HG02588 (cell line): ENCODE data around the gene TMEM245.
"Not testable (repeated sequence)": the region's sequence is repeated elsewhere in the genome, so short reads cannot be mapped to it uniquely, and the experiment has no call there.

Experiments used
- ATAC-seq: cut with Tn5 transposase; IDR thresholded peaks from one replicate; pipeline ENCODE4 v1.9.1; 2021; ENCODE audit warnings: mild to moderate bottlenecking, moderate library complexity; ENCODE audit not compliant: unreplicated experiment

TMEM245 gene

GRCh38 chr9:109072133-109072692 is 47.5 kb downstream of the TMEM245 start:
- ATAC-seq: no peak

- ATAC-seq: no peak
Observed at GRCh38 chr9:109068764-109069163, 51.0 kb downstream of the TMEM245 start.

GRCh38 chr9:109064963-109065702 is 54.6 kb downstream of the TMEM245 start:
- no peak for ATAC-seq

GRCh38 chr9:109063760-109064159 is 56.0 kb downstream of the TMEM245 start:
- ATAC-seq: no peak

DNA sequence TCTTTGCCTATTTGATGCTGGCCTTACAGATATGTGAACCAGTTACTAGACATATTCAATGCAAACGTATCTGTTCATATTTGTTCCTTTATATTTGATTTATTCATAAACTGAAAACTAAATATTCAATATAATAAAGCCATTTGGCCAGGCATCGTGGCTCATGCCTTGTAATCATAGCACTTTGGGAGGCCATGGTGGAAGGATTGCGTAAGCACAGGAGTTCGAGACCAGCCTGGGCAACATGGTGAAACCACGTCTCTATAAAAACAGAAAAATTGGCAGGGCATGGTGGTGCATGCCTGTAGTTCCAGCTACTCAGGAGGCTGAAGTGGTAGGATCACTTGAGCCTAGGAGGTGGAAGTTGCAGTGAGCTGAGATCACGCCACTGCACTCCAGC is 57.2 kb downstream of the TMEM245 start:
- no peak for ATAC-seq

- no peak for ATAC-seq
Observed at GRCh38 chr9:109060191-109060590, 59.6 kb downstream of the TMEM245 start.

DNA sequence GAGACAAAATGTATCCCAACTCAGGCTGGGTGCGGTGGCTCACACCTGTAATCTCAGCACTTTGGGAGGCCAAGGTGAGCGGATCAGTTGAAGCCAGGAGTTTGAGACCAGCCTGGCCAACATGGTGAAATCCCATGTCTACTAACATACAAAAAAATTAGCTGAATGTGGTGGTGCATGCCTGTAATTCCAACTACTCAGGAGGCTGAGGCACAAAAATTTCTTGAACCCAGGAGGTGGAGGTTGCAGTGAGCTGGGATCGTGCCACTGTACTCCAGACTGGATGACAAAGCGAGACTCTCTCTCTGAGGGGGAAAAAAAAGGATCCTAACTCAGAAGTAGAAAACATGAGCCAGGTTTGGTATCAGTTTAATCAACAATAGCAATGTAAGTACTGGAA is 66.6 kb downstream of the TMEM245 start:
- ATAC-seq: not testable (repeated sequence)

GRCh38 chr9:109052416-109052815 is 67.3 kb downstream of the TMEM245 start:
- no peak for ATAC-seq

GRCh38 chr9:109051733-109052132 is 68.0 kb downstream of the TMEM245 start:
- ATAC-seq: no peak

DNA sequence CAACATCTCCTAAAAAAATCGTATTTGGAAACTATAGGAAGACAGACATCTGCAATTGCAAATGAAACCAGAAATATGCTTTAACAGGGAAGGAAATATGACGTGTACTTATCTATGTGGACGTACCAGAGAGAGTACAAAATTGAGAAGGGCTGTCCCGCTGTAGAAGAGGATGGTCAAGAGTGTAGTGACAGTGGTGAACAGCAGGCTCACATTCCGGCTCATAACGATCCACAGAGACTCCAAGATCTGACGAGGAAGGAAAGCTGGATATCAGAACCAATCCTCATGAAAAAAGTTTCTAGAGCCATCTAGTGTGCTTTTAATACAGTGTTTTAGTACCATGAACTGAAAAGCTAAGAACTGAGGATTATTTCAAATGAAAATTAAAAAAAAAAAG is 69.3 kb downstream of the TMEM245 start:
- no peak for ATAC-seq

GRCh38 chr9:109048822-109049221 is 70.9 kb downstream of the TMEM245 start:
- ATAC-seq: no peak

DNA sequence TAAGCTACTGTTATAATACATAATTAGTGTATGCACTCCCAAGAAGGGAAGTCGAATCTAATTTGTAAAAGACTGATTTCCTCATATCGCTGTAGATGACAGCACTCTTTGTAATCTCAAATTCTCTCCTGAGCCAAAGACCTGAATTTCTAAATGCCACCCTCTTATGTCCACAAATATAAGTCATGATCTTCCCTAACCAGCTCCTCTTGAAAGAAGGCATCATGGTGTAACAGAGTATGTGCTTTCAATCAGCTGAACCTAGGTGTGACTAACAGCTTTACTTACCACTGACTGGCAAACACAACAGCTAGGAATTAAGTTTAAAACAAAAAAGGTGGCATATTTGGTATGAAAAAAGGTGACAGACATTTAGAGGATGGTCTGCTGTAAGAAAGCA is 72.5 kb downstream of the TMEM245 start:
- no peak for ATAC-seq

GRCh38 chr9:109046346-109046745 is 73.4 kb downstream of the TMEM245 start:
- ATAC-seq: no peak

DNA sequence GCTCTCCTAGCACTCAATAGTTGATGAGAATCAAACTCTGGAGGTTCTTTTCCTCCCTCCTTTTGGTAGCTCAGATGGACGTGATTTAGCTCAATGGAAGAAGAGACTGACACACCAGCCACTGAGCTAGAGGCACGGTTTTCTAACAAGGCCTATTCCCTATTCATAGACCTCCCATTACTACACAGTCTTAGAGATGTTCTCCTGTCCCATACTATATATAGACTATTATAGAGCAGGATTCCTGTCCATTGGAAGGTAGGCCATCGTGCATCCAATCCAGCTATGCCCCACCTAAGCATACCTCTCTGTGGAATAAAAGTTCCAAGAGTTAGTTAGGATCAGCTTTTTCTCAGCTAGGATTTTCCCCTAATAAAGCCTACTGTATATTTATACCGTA is 76.2 kb downstream of the TMEM245 start:
- no peak for ATAC-seq

GRCh38 chr9:109040571-109040970 is 79.2 kb downstream of the TMEM245 start:
- no peak for ATAC-seq

GRCh38 chr9:109039539-109039938 is 80.2 kb downstream of the TMEM245 start:
- no peak for ATAC-seq

DNA sequence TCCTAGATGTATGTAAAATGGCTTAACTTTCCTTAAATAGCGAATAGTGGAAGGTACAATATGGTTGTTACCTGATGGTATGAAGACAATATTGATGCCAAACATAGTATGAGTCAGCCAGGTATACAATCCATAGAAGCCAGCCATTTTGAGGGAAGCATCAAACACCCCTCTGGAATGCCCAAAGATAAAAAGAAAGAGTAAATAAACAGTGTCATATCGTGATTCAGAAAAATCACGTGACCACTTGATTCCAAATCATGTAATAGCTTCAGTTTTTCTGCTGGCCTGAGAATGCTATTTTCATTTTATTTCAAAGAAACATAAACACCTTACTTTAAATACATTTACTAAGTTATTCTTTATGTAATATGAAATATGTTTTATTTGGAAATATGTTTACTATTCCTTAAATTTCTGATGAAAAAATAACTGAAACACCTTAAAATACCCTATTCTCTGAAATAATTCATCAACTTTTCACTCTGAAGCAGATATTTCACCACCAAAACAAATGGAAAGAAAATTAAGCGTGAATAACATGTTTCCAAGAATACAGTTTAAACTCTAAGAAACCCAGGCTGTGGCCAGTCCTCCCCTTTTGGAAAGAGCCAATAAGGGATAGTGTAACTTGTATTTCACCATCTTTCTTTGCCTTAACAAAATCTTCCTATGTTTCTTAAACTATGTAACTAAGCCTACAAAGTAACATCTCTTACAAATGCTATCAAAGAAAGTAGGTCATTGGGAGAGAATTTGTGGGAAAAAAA is 81.6 kb downstream of the TMEM245 start:
- ATAC-seq: no peak

GRCh38 chr9:109036744-109037680 is 82.7 kb downstream of the TMEM245 start:
- ATAC-seq: no peak

DNA sequence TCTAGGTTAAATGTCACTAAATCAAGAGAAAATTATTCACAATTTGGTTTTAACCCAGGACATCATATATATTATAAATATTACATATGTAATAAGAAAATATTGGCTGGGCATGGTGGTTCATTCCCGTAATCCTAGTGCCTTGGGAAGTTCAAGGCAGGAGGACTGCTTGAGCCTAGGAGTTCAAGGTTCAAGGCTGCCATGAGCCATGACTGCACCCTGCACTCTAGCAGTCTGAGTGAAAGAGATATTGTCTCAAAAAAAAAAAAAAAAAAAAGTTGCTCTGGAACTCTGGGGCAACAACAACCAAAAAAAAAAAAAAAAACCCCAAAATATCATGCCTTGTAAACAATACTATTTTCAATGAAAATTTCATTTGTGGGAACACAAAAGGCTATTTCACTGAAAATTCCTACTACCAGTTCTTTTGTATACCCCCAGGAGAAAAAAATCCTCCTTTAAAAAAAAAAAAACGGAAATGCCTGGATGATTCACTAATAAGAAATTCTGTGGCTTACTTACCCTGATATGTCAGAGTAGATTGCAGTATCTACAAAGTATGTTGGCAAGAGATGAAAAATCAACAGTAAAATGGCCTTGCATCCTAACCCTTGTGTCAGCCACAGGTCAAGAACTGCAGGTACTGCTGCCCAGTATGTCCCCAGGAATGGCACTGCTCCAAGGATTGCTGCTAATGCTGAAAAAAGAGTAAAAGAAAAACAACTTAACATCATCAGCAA is 83.9 kb downstream of the TMEM245 start:
- no peak for ATAC-seq
